ENCODE measurements around the gene PTPN4.

Gene PTPN4

DNA sequence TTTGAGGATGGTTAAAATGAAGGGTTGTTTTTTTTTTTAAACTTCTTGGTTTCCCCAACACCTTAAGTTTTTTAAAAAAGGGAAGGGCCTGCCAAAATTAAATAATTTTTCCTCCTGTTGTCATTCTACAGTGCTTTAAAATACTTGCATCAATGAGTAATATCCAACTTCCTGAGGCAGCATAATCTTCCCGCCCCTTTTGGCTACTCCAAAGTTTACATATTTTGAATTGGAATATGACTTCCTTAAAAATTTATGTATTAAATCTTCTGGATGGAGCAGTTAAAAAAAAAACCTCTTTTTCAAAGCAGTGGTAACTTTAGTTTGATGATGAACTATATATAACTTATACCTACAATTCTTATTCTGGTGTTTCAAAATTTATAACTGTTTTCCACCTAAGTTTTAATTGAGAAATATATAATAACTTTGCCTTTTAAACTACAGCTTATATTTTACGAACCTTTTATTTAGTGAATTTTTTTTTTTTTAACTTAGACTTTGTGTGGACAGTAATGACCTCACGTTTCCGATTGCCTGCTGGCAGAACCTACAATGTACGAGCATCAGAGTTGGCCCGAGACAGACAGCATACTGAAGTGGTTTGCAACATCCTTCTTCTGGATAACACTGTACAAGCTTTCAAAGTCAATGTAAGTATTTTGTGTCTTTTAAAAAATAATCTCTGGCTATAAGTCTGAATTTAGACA lies 49.8 kb downstream of the PTPN4 start:
- no peak for DNase-seq (ENCODE audit: low read depth)

DNA sequence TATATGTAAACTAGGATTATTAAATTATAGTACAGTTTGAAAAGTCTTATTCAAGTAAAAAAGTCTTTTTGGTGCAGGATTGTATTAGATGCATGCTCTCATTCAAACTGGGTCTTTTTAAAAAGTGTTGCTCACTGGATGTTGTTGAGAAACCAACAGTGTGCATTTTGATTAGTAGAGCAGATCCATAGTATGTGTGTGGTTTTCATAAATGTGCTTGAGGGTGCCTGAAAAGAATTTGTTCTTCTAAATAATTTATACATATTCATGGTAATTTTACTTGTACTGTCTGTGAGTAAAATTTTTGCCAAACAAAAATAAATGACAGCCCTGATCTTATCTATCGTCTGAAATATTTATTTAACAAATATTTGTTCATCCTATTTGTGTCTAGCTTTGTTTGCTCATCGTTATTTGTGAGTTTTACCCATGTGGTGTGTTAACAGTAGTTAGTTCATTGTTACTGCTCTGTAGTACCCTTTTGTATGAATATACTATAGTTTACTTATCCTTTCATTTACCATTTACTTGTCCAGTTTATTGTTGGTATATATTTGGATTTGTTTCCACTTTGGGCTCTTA lies 50.4 kb downstream of the PTPN4 start:
- DNase-seq (ENCODE audit: low read depth): no peak

DNA sequence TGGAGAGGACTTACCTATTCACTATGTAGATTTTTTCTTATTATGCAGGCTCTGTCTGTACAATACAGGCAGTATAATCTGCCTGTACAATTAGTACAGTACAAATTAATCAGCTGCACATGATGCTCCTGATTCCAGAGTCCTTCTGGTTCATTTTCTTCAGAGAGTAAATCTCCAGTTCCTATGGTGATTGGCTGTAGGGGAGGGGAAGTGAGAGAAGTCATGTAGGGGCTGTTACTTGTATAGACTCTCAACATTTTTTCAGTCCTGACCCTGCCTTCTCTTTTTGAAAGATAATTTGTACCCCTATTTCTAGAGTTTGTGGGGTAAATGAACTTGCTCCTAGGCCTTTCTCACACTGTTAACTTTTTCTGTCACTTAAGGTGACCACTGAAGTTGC lies 54.5 kb downstream of the PTPN4 start:
- DNase-seq (ENCODE audit: low read depth): no peak

DNA sequence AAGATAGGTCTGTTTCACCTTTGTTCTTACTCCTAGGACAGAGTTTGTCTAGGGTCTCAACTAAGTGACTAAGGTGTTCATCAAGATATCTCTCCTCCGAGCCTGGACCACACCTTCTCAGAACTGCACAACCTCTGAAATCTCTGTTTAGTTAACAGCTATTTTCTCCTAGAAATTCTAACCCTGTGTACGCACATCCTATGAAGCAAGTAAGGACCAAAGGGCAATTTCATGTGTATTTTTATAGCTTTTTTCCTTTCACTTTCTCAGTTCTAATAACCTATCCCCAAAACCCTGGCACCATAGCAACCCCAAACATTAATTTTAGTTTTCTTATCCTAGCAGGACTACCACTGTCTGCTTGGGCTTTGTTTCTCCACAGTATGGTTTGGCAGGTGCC lies 59.1 kb downstream of the PTPN4 start:
- DNase-seq (ENCODE audit: low read depth): no peak

DNA sequence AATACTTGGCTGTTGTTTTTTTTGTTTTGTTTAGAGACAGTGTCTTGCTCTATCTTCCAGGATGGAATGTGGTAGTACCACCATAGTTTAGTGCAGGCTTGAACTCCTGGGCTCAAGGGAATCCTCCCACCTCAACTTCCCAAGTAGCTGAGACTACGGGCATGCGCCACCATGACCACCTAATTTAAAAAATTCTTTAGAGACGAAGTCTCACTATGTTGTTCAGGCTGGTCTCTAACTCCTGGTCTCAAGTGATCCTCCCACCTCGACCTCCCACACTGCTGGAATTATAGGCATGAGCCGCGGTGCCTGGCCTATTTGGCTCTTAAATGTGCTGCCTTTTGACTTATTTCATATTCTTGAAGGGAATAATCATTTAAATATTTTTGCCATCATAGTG lies 60.1 kb downstream of the PTPN4 start:
- DNase-seq (ENCODE audit: low read depth): no peak

DNA sequence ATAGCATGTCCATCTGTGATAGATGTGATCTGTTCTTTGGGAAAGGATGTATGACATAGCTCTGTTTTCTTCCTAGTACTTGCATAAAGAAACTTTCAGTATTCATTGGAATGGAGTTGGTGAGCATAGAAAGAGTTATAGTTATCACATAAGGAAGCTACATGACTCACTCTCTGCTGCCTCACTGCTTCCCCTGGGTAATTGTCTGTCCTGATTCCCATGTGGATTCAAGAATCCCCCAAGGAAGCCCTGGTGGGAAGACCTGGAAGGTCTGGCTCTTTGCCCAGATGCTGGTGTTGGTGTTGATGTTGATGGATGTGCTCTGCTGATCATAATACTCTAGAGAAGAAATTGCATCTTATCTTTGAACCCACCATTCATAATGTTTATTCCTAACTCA lies 60.6 kb downstream of the PTPN4 start:
- no peak for DNase-seq (ENCODE audit: low read depth)

DNA sequence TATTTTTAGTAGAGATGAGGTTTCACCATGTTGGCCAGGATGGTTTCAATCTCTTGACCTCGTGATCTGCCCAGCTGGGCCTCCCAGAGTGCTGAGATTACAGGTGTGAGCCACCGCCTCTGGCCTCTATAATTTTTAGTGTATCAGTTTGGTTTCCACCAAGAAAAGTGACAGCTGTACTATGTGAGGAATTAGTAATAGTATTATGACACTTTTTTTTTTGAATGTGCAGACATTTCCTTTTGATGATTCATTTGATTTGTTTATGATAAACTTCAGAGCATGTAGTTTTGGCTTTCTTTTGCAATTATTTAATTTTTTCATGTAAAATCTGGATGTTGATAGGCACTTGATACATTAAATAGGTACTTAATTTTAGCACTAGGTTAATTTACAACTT lies 61.5 kb downstream of the PTPN4 start:
- DNase-seq (ENCODE audit: low read depth): no peak

DNA sequence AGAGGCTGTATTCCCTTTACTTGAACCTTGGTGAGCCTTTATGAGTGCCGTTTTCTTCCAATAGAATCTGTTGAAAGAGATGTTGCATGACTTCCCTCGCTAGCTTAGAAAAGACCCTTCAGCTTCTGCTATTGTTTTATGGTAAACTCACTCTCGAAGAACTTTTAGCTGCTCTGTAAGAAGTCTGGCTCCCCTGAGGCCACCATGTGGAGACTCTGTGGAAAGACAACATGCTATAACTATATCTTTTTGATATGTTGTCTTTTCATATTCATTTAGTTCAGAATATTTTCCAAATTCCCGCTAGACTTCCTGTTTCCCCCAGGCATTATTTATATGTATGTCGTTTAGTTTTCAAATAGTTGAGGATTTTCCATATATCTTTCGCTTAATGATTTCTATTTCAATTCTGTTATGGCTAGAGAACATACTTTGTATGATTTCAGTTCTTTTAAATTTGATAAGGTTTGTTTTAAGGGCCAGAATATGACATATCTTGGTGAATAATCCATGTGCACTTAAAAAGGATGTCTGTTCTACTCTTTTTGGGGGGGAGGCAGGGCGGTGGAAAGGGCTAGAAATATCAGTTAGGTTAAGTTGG lies 64.1 kb downstream of the PTPN4 start:
- no peak for DNase-seq (ENCODE audit: low read depth)

DNA sequence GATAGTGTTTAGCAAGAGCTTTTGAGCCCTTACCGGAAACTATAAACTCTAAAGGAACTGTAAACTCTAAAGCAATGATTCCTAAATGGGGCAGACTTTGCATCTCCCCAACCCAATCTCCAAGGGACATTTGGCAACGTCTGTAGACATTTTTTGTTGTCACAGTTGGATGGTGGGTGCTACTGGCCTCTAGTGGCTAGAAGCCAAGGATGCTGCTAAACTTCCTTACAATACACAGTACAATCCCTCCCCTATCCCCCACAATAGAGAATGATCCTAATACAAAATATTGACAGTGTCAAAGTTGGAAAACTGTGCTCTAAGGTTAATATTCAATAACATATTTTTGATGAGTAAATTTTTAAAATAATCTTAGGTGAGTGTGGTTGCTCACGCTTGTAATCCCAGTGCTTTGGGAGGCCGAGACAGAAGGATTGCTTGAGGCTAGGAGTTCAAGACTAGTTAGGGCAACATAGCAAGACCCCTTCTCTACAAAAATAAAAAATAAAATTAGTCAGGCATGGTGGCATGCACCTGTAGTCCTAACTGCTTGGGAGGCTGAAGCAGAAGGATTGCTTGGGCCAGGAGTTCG lies 66.7 kb downstream of the PTPN4 start:
- peak; percentile 11 for DNase-seq (ENCODE audit: low read depth)

DNA sequence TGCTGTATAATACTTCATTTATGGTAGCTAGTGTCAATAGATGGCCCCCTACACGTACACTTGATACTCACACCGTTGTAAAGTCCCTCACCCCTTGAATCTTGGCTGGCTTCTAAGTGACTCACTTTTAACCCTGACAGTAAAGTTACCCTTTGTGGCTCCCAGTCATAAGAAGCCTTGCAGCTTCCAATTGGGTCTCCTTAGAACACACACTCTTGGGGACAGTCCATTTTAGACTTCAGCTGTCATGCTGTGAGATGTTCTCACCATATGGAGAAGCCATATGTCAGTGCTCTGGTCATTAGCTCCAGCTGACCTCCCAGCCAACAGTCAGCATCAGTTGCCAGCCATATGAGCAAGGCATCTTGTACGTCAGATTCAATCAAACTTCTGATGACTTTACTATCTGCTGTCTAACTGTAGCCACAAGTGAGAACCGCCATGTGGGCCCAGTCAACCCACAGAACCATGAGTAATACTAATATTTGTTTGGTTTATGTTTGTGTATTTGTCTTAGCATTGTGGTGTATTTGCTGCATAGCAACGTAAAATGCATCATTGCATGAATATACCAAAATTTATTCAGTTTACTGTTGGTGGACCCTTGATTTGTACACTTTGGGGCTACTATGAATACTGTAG lies 68.3 kb downstream of the PTPN4 start:
- no peak for DNase-seq (ENCODE audit: low read depth)

DNA sequence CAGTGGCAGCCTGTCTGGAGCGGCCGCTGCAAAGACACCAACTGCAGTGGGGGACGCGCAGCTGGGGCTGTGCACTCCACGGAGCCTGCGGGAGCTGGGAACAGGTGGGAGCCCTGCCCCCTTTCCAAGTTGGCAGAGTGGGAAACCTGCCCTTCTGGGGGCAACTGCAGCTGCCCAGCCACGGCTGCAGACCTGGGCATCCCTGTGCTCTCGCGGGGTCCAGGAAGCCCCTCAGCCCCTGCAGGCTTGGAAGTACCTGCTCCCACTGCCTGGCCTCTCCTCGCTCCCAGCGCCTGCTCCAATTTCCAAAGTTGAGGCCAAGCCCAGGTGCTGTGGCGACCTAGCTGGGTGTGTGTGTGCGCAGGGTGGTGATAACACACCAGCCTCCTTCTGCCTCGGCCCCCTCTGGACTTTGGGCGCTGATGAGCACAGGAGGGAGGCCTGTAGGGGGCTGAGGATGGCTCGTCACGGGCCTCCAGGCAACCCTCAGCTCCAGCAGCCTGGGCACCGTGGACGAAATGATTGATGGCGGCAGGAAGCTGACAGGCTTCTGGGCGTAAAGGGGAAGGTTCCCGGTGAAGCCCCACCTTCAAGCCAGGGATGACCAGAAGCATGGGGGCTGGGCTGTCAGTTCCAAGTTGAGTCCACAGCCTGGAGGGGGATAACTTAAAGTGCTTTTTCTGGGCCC lies 76.9 kb downstream of the PTPN4 start:
- DNase-seq (ENCODE audit: low read depth): no peak

DNA sequence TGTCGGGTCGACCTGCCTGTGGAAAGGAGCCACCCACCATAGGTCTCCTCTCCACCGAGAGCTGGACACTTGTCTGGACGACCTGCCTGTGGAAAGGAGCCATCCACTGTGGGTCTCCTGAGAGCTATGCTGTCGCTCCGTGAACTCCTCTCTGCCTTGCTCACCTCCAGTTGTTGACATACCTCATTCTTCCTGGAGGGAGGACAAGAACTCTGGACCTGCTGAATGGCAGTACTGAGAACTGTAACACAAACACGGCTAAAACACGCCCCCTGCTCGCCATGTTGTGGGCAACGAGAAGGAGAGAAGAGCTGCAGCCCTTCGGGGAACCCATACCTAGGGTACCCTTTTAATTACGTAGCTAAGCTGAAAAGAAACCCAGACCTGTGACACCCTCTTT lies 77.6 kb downstream of the PTPN4 start:
- no peak for DNase-seq (ENCODE audit: low read depth)

DNA sequence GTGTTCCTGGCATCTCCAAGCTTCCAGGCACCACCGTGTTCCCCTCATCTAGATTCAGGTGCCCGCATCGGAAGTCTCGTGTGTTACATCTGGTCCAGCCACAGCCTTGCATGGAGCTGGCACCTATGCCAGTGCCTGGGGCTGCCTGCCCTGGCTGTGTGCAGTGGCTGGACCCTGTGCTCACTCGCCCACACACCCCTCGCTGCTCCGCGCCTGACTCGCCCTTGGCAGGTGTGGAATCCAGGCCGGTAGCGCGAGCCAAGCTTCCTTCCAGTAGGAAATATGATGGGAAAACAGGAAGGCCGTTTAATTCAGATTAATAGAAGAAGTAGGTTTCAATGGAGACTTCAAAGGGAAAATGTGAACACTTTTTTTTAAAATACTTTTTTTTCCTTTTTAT lies 78.0 kb downstream of the PTPN4 start:
- DNase-seq (ENCODE audit: low read depth): no peak

DNA sequence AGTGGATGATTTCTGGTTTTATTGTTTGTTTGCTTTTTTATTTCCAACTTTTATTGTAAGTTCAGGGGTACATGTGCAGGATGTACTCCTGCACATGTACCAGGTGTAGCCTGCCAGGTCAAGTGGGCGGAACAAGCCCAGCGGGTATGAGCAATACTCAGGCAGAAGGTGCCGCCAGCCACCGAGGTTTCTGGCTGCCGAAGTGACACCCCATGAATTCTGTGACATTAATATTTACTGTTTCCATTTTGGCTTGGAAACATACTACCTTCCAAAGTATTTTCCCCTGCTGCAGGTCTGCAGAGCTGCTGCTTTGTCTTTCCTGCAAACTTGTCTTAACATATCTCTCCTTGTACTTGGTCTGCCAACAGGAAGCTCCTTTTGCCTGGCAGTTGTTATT lies 78.5 kb downstream of the PTPN4 start:
- DNase-seq (ENCODE audit: low read depth): no peak

DNA sequence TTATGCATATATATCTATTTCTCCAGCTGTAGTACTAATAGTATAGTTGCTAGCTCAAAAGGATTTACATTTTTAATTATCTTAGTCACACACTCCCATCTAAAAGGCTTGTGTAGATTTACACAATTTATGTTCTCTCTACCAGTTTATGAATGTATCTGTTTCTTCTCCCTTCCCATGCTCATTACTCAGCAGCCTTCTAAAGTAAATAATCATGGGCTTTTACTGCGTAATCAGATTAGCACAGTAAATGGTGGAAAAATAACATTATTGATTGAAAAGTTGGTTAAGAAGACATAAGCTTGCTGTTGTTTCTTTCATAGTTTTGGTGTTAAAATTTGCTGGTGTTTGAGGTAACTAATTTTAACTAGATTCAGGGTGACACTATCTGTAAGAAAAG lies 81.8 kb downstream of the PTPN4 start:
- DNase-seq (ENCODE audit: low read depth): no peak

DNA sequence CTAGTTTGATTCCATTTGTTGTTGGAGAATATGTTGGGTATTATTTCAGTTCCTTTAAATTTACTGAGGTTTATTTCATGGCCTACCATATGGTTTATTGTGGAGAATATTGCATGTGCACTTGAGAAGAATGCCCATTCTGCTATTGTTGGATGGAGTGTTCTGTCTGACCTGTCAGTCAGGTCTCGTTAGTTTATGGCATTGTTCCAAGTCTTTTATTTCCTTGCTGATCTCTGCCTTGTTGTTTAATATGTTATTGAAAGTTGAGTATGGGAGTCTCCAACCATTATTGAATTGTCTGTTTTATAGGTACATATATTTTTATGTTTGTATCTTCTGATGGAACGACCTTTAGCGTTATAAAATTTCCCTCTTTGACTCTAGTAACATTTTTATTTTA lies 86.3 kb downstream of the PTPN4 start:
- DNase-seq (ENCODE audit: low read depth): no peak

DNA sequence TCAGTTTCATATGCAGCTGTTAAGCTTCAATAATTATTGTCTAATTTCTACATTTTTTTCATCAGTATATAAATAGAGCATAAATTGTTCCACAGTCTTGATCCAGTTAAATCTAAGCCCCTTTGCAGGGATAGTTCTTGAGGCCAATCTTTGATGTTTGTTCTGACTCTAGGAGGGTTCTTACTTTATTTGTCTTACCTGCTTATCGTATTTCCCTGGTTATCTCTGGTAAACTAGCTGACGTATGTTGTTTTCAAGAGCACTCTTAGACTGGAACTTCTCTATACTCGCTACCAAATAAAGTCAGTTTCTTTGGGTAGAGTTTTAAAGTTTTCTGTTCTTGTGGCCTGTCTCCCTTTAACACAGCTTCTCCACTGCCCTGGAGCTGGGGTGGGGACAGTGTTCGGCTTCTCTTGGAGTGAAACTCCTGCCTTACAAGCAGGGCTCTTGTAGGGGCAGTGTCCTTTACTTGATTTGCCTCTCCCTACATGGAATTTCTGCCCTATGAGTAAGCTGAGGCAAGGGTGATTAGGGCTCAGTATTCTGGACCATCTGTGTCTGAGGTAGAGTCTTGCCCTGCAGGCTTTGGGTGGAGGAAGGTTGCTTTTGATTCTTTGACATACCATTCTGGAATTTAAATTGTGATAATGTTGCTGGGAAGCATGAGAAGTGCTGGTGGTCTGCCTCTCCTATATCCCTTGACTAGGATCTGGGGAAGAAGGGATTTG lies 90.3 kb downstream of the PTPN4 start:
- no peak for DNase-seq (ENCODE audit: low read depth)

DNA sequence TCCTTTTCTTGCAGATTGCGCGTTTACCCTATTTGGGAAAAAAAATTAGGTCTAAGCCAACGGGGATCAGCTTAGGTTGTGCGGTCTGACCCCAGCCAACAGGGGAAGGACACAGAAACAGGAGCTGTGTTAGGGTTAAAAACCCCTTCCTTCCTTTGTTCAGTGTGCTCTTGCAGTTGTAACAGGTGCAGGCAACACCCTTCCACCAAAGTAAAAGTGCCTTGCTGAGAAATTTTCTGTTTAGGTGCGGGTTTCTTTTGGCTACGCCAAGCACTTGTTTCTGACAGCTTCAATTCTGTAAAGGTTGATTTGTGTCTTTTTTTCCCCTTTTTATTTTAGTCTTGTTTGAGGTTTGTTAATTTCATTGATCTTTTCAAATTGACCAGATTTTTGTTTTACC lies 92.5 kb downstream of the PTPN4 start:
- DNase-seq (ENCODE audit: low read depth): no peak

DNA sequence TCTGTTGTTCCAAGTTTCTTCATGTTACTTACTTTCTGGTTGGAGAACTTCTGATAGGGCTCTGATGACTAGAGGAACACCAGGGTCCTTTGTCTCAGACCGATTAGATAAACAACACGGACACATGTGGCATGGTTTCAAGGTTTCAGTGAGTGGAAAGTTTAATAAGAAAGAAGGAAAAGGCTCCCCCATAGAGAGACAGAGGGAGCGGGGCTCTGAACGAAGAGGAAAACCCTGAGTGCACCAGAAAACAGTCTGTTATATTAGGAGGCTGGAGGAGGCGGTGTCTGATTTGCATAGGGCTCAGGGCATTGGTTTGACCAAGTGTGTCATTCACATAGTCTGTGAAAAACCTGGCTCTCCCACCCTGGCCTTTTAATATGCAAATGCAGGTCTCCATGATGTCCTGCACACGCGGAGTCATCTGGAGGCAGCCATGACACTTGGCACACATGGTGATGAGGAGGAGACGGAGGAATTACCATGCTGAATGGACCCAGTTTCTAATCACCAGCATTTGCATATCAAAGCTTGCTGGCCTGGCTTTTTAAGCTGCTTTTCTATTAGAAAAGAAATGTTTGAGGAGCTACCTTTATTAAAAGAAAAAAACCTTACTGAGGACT lies 94.2 kb downstream of the PTPN4 start:
- DNase-seq (ENCODE audit: low read depth): no peak

DNA sequence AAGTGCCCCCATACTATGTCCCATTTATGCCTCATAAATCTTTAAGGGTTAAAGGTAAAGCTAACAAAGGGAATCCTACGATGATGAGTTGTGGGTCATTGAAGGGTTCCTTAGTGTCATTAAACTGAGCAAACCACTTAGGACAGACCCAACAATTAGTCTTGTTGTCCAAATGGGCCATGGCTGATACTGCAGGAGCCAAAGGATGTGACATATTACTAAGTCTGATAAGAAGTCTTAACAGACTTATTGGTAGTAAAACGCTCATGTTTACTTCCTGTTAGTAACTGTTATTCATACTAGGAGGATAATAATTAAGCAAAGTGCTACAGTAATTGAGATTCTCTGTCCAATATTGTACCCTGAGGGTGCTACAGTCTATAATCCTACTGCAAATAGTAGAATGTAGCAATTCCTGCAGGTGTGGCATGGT lies 96.8 kb downstream of the PTPN4 start:
- no peak for DNase-seq (ENCODE audit: low read depth)

DNA sequence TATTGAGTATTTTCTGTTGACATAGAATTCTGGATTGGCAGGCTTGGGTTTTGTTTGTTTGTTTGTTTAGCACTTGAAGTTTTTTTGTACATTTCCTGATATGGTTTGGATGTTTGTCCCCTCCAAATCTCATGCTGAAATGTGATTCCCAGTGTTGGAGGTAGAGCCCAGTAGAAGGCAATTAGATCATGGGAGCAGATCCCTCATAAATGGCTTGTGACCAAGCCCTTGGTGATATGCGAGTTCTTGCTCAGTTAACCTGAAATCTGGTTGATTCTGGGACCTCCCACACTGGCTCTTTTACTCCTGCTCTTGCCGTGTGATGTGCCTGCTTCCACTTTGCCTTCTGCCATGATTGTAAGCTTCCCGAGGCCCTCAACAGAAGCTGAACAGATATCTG lies 98.0 kb downstream of the PTPN4 start:
- DNase-seq (ENCODE audit: low read depth): no peak
